Measurements from ENCODE around the gene MAGI1. TPM values are rescaled to one million over a fixed set of nuclear protein-coding genes. Genes with fewer than 3 reads are reported as not detected.
A peak's percentile ranks its signal among the peaks of the same experiment; 100 is the strongest.

Gene MAGI1
- total RNA-seq, result 0.22 TPM in 1 of 2 replicates, not detected in the other
- 0.58 TPM for total RNA-seq (2013)
- 0.10 TPM in 1 of 2 replicates, not detected in the other for polyA plus RNA-seq
- 0.29 and 0.86 TPM in 2 replicates for polyA minus RNA-seq

DNA sequence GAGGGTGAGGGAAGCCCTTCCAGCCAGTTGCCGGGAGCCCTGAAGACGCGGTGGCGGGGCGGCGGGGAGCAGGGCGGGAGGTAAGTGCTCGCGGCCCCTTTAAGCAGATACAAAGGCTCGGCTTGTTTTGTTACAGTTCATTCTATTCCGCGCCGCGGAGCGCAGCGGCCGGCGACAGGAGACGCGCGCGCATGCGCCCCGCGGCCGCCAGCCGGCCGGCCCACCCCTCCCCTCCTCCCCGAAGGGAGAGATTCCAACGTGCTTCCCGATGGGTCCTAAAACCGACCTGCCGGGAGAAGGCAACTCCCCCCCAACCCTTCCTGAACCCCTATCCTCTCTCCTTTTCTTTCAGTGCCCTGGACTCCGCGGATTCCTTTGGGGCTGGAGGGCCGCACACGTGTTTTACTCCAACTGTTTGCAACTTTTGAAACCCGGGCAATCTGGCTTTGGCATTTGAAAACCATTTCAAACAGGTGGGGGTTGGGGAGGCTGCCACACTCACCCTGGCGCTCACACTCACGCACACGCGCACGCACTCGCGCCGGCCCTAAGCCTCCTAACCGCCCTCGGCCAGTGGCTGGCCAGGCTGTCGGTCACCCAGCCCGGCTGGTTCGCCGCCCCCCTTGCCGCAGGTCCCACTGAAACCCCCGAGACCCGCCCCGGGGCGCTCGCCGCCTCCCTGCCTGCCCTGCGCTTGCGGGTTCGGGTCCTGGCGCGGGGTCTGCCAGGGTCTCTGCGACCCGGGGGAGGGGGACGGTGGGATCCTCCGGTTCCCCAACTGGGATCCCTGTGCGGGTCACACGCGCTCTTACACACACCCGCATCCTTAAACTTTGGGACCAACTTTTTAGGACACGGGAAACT, at the start of gene MAGI1:
Gene MAGI1, minus strand, starts transcription at position 193 of the 864 bp plus-strand sequence. CDS start 610 bp downstream, outside the sequence.
- no peaks in the 10 kb centered on the region for H3K36me3 ChIP-seq (replicated peaks in 1 of 2; ENCODE audit: control extremely low read depth in 1 of 2, control insufficient read depth in 1 of 2, extremely low read depth in 1 of 2, insufficient read depth in 2 of 2, low read length in 1 of 2)
- Mint-ChIP-seq H3K4me3 (peak within 1 kb of the TSS; percentile 75), H3K4me1 (peaks cover 17% of the 10 kb centered on the region), H3K27me3 (peaks cover 66% of the 10 kb centered on the region), H3K27ac (no peak within 1 kb of the TSS), H3K9me3 (ENCODE audit: insufficient read depth) (no peaks in the 10 kb centered on the region)
- H3K79me2 ChIP-seq (ENCODE audit: control insufficient read depth, insufficient read depth, low read length), result no peaks in the 10 kb centered on the region
- no peak for ATAC-seq (ENCODE audit: low read depth)
- peak; percentile 3 for DNase-seq
- peak within 1 kb of the TSS; percentile 54 for H2AFZ ChIP-seq (ENCODE audit: insufficient read depth, low read depth, low read length, poor library complexity, severe bottlenecking)
- CTCF ChIA-PET, result no interaction called here
- TF ChIP-seq EZH2 (IDR thresholded peaks at IDR 0.05; ENCODE audit: borderline replicate concordance, insufficient read depth, low read depth, low read length, poor library complexity, severe bottlenecking), result no peak
- TF ChIP-seq, protein P1, sequence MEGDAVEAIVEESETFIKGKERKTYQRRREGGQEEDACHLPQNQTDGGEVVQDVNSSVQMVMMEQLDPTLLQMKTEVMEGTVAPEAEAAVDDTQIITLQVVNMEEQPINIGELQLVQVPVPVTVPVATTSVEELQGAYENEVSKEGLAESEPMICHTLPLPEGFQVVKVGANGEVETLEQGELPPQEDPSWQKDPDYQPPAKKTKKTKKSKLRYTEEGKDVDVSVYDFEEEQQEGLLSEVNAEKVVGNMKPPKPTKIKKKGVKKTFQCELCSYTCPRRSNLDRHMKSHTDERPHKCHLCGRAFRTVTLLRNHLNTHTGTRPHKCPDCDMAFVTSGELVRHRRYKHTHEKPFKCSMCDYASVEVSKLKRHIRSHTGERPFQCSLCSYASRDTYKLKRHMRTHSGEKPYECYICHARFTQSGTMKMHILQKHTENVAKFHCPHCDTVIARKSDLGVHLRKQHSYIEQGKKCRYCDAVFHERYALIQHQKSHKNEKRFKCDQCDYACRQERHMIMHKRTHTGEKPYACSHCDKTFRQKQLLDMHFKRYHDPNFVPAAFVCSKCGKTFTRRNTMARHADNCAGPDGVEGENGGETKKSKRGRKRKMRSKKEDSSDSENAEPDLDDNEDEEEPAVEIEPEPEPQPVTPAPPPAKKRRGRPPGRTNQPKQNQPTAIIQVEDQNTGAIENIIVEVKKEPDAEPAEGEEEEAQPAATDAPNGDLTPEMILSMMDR (IDR thresholded peaks at IDR 0.05), result no peak
- H3K9me3 ChIP-seq (ENCODE audit: control extremely low read depth in 1 of 3, control insufficient read depth in 2 of 3, insufficient read depth in 1 of 3, low read length in 2 of 3), result no peaks in the 10 kb centered on the region
- peak within 1 kb of the TSS in 2 of 5 experiments; percentile 1 to 9 for H3K4me3 ChIP-seq (ENCODE audit: control extremely low read depth in 1 of 5, extremely low read depth in 1 of 5, insufficient read depth in 1 of 5, low read depth in 2 of 5, low read length in 4 of 5)
- intact Hi-C loops (cut with micrococcal nuclease), result no loop called here
- peak within 1 kb of the TSS; percentile 65 for H3K4me2 ChIP-seq (replicated peaks; ENCODE audit: low read depth, low read length, poor library complexity, severe bottlenecking)
- H3K27me3 ChIP-seq (replicated peaks in 1 of 4; ENCODE audit: control extremely low read depth in 1 of 4, control insufficient read depth in 3 of 4, insufficient read depth in 4 of 4, low read length in 3 of 4), result peaks cover 0 to 25% (median 5%) of the 10 kb centered on the region in 4 experiments
- POLR2A ChIA-PET, result no interaction called here
- H3K27ac ChIP-seq (ENCODE audit: low read length in 2 of 2), result no peak within 1 kb of the TSS
- H3K4me1 ChIP-seq (ENCODE audit: control insufficient read depth in 2 of 2, insufficient read depth in 2 of 2, low read length in 2 of 2), result peaks cover 10 to 11% of the 10 kb centered on the region in 2 donors
- no peaks in the 10 kb centered on the region for H4K20me1 ChIP-seq (ENCODE audit: control insufficient read depth, insufficient read depth, low read length, poor library complexity, severe bottlenecking)
- 3% methylated on average over 68 of the region's 73 CpGs for WGBS (ENCODE audit: insufficient coverage)
- H3K9ac ChIP-seq (ENCODE audit: low read length), result no peak within 1 kb of the TSS

DNA sequence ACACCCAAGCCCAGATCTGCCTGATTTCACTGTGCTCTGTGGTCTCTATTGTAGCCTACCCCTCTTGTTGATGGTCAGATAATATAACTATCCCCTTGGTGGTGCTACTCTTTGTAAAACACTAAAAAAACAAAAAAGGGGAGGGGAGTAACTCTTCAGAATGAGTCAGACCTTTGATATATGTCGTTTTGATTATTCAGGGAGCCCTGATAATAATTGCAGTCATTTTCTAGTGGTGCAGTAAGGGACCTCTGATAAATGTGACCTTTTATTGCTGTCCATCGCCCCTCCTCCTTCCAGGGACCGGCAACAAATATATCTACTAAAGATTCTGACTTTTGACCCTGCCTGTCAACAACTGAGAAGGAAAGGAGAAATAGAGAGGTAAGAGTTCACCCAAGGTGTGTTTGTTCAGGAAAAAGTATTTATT, 45.1 kb upstream of the MAGI1 start:
- no peaks in the 10 kb centered on the region for H3K4me1 Mint-ChIP-seq
- CTCF ChIA-PET, result interaction anchor here (0.7 kb wide), 1 partner anchor 73 kb away, joined by 3 read pairs; no protein-coding TSS in a partner anchor

More for the DNA sequence above, 45.1 kb upstream of the MAGI1 start:
- no CpG with 5 or more reads among the region's 3 CpGs for WGBS (ENCODE audit: insufficient coverage)
- Histone ChIP-seq H3K4me2 (replicated peaks; ENCODE audit: low read depth, low read length, poor library complexity, severe bottlenecking) (no peak overlapping the region), H4K20me1 (ENCODE audit: control insufficient read depth, insufficient read depth, low read length, poor library complexity, severe bottlenecking) (no peaks in the 10 kb centered on the region), H3K36me3 (replicated peaks in 1 of 2; ENCODE audit: control extremely low read depth in 1 of 2, control insufficient read depth in 1 of 2, extremely low read depth in 1 of 2, insufficient read depth in 2 of 2, low read length in 1 of 2) (no peaks in the 10 kb centered on the region), H3K9ac (ENCODE audit: low read length) (no peak overlapping the region), H3K79me2 (ENCODE audit: control insufficient read depth, insufficient read depth, low read length) (no peaks in the 10 kb centered on the region), H3K9me3 (ENCODE audit: control extremely low read depth in 1 of 3, control insufficient read depth in 2 of 3, insufficient read depth in 1 of 3, low read length in 2 of 3) (no peaks in the 10 kb centered on the region), H3K4me1 (ENCODE audit: control insufficient read depth in 2 of 2, insufficient read depth in 2 of 2, low read length in 2 of 2) (no peaks in the 10 kb centered on the region), H3K27ac (ENCODE audit: low read length in 2 of 2) (no peak overlapping the region), H2AFZ (ENCODE audit: insufficient read depth, low read depth, low read length, poor library complexity, severe bottlenecking) (no peak overlapping the region), H3K27me3 (replicated peaks in 1 of 4; ENCODE audit: control extremely low read depth in 1 of 4, control insufficient read depth in 3 of 4, insufficient read depth in 4 of 4, low read length in 3 of 4) (no peaks in the 10 kb centered on the region), H3K4me3 (ENCODE audit: control extremely low read depth in 1 of 5, extremely low read depth in 1 of 5, insufficient read depth in 1 of 5, low read depth in 2 of 5, low read length in 4 of 5) (no peak overlapping the region)
- POLR2A ChIA-PET, result no interaction called here
- no peak for TF ChIP-seq EZH2 (IDR thresholded peaks at IDR 0.05; ENCODE audit: borderline replicate concordance, insufficient read depth, low read depth, low read length, poor library complexity, severe bottlenecking)
- TF ChIP-seq, protein P1 (IDR thresholded peaks at IDR 0.05), result no peak
- DNase-seq (no peak), ATAC-seq (ENCODE audit: low read depth) (no peak)
- no peaks in the 10 kb centered on the region for H3K27me3 Mint-ChIP-seq
- intact Hi-C loops (cut with micrococcal nuclease), result no loop called here
- no peak overlapping the region for H3K27ac Mint-ChIP-seq
- H3K4me3 Mint-ChIP-seq, result no peak overlapping the region
- no peaks in the 10 kb centered on the region for H3K9me3 Mint-ChIP-seq (ENCODE audit: insufficient read depth)
